Measurements from ENCODE around the gene SHISA6.
"Not testable (repeated sequence)": the region's sequence is repeated elsewhere in the genome, so short reads cannot be mapped to it uniquely, and the experiment has no call there.

The SHISA6 gene

DNA sequence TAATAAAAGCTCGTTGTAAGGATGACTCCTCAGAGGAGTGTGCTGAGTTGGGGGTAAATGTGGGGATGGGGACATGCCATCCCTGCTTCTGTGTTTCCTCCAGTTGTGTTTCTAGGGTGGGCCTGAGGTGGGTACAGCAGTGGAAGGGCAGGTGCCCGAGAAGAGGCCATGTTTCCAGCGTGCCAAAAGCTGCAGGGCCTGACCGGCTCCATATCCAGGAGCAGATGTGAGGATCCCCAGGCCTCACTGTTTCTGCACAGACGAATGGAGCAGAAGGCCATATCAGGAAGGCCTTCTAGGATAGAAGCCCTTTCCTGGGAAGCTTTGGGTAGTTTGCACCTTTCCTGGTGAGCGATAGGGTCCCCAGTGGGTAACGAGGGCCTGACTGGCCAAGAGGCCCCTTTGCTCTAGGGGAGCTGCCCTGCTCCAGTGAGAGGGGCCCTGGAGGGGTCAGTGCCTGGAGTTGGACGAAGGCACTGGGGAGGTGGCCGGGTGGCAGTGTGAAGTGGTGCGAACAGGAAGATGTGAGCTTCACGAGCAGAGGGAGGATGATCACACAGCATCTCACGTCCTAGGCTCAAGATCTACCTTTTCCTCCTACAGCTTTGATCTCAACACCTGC is 62.9 kb downstream of the SHISA6 start:
- no peak for DNase-seq

DNA sequence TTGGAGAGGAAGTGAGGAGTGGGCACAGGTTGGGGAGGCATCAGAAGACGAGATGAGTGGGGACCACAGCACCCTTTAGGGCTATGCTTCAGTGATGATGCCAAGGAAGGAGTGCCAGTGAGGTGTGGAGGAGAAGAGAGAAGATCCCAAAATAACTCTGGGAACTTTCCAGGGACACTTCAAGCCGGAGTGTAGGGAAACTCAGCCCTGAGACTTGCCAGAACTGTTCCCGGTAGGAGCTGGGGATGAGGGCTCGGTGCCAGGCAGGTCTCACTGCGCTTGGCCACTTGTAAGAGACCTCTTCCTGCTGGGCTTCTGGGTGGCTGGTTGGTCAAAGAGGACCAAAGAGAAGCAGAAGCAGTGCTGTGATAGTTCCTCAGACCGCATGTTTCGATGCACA is 63.6 kb downstream of the SHISA6 start:
- DNase-seq, result no peak

DNA sequence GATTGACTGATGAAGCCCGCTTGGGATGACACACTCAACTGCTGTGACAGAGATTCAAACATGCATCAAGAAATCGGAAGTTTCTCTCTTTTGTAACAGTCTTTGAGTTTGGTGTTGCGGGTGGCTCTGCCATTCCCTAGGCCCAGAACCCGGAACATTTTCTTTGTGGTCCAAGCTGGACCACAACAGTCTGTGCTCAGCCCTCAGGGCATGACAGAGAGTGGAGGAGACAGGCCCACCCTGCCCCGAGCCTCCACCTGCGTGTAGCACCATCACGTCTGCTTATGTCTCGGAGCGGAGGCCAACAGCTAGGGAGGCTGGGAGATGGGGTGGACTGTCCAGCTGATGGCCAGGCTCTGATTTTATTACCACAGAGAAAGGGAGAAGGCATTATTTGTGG is 64.5 kb downstream of the SHISA6 start:
- no peak for DNase-seq

DNA sequence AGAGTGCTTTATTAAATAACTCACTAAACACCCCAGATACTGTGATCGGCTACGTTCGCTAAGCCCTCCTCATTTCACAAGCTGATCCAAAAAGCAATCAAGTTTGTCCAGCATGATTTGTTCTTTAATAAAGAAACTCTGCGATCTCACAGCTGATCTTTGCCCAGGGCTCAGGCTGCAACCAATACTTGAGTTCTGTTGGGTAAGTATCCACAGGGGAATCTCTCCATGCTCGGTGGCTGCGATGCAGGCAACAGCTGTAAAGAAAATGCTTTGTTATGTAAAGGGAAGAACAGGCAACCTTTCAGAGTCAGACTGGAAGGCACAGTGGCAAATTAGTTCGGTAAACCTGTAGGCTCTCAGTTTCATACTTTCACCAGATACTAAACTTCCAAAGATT is 67.5 kb downstream of the SHISA6 start:
- no peak for DNase-seq

DNA sequence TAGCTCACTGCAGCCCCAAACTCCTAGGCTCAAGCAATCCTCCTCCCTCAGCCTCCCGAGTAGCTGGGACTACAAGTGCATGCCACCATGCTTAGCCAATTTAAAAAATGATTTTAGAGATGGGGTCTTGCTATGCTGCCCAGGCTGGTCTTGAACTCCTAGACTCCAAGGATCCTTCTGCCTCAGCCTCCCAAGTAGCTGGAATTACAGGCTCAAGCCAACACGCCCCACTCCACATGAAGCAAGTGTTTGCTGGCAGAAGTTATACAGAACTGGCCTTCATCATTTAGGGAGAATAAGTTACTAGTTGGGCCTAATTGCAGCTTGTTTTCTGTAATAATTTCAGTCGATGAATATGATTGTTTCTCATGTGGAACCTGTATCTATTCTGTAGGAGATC is 68.0 kb downstream of the SHISA6 start:
- no peak for DNase-seq

DNA sequence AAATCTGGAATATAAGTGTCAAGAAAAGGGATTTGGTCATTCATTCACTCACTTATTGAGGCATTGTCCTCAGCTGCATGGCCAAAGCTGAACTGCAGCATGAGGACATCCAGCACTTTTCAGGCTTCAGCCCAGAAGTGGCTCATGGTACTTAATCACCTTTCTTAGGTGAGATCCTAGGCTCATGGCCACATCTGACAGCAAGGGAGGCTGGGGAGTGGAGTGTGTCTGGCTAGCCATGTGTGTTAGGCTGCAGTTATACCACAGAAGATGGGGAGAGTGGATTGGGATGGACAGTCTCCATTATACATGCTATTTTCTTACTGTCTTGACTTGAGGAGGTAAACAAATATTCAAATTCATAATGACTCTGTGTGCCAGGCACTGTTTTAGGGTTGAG is 68.8 kb downstream of the SHISA6 start:
- DNase-seq, result no peak

DNA sequence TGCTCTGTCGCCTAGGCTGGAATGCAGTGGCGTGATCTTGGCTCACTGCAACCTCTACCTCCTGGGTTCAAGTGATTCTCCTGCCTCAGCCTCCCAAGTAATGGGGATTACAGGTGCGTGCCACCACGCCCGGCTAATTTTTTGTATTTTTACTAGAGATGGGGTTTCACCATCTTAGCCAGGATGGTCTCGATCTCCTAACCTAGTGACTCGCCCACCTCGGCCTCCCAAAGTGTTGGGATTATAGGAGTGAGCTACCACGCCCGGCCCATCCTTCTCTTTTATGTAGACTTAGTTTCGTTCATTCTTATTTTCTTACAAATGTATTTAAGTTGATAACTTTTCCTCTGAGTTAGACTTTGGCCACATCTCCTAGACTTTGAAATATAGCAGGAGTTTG is 75.4 kb downstream of the SHISA6 start:
- DNase-seq, result not testable (repeated sequence)

DNA sequence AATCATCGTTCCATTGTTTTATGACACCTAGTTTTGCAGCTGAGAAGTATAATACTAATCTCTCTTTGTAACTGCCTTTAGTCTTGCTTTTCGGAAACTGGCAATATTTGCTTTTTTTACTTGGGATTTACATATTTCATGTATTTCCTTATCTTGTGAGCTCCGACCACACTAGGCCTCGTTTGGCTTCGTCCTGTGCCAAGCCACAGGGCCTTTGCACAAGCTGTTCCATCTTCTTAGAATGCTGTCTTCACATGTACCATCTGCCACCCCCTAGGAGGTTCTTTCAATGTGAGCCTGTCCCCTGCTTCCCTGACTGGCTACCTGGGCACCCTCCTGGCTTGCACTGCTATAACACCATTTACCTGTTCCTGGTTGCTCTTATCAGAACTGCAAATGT is 77.2 kb downstream of the SHISA6 start:
- no peak for DNase-seq

DNA sequence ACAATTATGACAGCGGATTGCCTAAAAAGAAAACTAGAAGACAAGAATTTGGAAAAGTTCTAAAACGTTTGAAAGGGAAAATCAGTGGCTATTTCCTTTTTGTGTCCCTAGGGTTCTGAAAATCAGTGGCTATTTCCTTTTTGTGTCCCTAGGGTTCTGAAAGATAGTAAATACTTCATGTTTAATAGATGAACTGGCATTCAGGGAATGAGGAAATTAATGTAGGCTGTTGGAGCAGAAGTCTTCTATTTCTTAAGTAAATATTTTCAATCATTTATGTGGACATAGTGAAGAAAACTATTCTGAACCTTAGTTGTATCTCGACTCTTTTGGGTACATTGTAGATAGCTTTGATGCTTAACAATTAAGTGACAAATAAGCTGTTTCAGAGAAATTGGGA is 78.9 kb downstream of the SHISA6 start:
- no peak for DNase-seq

DNA sequence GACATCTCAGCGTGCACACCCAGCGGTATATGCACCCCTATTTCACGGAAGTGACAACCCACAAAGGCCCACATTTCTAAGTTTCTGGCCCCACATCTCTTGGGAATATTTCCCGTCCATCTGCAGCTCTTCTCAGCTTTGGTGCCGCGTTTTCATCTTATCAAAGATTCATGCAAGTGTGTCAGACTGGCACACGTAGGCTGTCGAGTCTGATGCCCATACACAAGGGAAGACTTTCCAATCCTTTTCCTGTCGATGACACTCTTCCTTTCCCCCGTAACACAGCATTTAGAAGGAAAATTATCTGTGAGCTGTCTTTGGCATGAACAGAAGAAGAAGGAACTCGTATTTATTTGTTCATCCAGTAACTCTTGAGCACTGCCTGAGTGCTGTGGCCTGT is 83.0 kb downstream of the SHISA6 start:
- no peak for DNase-seq

DNA sequence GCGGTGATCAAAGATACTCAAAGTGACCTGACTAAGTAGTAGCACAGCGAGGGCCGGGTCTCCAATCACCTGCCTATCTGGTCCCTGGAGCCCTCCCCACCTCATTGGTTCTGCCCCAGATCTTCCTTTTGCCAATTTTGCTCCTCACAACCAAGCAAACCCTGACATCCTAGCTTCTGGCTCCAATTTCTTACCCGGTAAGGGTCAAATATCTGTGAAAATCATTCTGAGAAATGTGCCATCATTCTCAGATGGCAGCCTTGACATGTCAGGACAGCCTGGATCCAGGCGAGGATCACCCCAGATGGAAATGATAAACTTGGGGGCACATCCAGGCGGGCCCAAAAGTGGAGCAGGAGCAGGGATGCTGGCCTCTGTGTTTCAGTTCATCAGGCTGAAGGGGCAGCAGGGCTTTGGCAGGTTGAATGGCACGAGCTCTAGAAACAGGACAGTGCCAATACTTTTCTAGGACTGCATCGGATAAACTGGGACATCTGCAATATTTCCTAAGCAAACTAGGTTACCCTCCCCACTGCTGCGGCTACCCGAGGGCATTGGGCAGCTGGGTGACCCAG is 83.9 kb downstream of the SHISA6 start:
- no peak for DNase-seq

DNA sequence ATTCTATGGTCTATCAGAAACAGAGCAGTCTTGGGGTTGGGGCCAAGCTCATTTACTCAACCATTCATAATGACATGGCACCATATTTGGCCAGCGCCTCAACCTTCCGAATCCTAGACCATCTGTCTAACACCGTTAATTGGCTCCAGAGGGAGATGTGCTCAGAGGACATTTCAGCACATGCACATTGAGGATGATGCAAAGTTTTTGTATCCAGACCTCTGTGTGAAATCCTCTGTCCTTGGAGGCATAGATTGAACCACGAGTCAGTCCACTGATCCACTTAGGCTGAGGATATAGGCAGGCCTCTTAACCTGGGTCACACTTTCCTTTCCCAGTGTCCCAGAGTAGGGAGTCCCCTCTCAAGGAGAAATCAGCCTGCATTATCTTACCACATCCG is 85.5 kb downstream of the SHISA6 start:
- no peak for DNase-seq

DNA sequence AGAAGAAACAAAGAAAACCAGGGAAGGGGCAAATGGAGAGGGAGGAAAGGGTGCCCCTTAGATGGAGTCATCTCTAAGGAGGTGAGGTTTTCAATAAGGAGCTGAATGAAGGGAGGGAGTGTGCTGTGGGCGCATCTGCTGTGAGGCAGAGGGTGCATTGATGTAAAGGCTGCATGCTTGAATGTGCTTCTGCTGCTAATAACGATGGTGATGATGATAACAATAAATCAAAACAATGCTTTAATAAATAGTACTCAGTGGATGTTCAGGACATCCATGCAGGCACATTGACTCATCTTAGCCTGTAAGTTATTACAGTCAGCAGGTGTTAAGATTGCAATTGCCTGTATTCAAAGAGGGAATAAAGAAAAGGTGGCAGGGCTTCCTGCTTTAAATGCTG is 87.8 kb downstream of the SHISA6 start:
- no peak for DNase-seq

DNA sequence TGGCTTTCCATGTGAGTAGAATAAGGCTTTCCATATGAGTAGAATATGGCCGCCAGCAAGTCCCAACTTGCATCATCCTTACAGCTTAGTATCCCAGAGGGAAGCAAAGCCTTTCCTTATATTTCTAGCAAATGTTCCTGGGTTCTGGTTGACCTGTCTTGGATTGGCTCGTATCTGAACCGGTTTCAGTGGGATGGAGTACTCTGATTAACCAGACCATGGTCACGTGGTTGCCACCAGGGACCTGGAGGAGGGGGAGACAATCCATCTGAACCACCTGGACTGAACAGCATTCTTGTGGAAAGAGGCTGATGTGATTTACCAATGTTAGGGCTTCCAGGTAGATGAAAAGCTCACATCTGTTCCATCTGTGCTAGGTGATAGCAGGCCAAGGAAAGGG is 89.0 kb downstream of the SHISA6 start:
- no peak for DNase-seq

DNA sequence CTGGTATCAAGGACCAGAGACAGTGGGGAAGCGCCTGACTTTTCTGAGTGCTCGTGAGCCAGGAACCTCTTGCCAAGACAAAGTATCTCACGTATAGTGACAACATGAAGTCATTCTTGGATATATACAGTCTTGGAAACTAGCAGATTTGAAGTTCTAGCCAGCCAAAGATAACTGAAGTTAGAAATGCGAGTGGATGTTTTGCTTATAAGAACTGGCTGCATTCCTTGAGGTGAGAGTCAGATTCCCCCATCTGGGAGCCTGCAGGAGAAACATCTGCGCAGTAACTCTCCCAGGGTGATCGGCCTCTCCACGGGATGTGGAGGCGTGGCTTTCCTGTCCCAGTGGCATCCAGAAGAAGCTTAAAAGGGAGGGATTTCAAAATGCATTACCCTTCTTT is 89.8 kb downstream of the SHISA6 start:
- peak; percentile 93 for DNase-seq

DNA sequence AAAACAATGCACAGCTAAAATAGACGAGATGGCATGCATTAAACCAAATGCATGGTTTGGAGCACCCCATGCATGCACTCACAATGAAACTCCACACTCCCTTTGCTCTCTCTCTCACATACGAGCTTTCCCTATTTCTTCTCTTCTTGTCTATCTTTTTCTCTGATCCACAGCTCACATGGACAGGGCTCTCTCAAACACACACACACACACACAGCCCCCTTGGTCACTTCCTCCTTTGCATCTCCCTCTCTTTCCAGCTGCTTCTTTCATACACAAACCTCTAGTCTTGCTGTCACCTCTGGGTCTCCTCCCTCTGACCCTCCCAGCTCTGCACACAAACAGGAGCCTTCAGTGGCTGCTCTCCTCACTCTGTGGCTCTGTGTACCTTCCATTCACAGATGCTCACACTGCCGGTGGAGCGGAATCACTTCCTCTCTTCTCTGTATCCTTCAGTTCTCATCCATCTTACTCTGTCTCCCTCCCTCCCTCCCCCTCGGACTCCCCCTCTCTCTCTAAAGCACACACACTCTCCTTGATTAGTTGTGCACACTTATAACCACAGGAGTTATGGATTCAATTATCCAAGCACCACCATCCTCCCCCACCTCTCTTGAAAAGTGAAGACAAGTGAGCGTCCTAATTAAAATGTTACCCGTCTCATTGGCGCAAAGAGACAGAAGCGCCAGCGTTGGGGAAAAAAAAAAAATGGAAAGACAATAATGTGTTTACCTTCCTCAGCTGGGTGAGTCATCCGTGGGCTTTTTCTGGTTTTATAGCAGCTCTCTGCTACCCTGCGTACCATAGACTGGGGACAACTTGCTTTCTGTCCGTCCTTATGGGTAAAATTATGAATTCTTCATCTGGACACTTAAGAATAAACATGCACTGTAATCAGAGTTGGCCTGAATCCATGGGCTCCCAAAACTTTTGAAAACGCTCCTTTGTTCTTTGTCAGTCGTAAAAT is 90.8 kb downstream of the SHISA6 start:
- DNase-seq, result peak; percentile 32

DNA sequence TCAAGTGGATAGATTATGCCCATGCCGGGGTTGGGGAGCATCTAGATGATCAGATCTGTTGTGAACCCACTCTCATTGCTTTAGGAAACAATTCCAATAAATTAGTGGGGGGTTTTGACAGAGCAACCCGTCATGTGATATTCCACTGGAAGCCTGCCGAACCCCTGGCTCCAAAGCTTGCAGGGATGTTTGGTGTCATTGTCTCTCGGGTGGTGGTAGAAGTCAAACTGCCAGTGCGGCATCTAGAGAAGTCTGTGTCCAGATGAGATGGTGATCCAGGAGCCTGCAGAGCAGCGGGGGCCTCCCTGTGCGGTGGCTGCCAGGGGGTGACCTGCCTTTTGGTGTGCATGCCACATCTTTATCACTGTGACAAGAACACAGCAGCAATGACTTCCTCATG is 91.7 kb downstream of the SHISA6 start:
- no peak for DNase-seq

DNA sequence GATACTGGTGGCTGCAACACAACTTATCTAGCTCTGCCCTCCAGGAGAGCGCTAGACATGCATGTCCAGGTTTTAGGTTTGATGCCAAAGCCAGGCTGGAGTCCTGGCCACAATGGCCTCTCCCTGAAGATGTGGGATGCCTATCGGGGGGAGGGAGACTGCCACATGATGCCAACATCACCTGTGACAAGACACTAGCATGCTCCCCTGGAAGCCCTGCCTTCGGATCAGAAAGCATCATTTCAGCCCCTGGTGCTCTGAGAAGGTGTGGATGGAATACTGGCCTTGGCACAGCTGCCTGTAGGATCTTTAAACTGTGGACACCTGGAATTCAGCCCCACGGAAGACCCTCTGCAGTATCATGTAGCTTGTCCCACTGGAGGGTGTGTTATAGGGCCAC is 93.5 kb downstream of the SHISA6 start:
- no peak for DNase-seq

DNA sequence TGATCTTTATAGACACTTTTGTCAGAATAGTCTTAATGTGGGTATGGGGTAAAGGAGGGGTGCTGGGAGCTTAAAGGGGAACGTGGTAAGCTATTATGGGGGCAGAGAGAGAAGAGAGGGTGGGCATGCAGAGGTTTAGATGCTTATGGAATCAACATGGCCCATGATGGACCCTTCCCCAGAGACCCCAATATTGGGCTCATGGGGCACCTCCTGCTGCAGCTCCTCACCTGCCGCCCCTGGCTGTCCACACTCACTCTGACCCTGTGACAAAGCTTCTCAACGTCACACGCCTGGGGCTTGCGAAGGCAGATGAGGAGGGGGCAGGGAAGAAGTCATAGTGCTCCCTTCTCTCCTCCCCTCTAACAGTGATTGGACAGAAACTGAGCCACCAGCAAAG is 95.3 kb downstream of the SHISA6 start:
- no peak for DNase-seq

DNA sequence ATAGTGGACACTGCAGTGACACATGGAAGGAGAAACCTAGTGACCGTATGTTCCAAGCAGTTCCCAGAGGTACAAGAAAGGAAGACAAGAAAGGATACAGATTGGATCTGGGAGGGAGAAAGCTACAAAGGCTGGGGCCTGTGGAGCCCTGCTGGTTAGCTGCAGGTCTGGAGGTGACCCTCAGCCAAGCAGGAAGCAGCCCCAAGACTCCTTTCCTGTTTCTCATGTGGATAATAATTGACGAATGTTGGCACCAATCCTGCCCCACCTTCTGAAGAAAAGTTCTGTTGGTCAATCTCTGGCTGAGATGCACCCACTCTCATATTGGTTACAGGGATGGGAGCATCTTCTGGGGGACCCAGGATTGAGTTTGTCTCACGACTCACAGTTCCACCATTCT is 99.8 kb downstream of the SHISA6 start:
- DNase-seq, result no peak

DNA sequence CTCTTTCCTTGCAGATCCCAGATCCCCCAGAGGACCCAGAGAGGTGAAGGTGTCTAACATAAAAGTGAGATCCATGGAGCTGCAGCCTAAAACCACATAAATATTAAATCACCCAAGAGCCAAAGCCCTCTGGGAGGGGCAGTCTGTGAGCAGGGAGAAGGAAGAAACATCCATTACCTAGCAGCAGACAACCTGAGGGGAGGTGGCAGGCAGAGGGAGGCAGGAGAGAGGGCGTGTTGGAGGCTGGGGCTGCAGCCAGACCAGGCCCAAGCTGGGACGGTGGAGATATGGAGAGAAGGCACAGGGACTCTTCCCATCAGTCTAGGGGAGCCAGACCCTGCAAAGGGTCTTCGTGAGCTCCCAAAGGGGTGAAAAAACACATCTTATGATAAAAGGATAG is 101.1 kb downstream of the SHISA6 start:
- DNase-seq, result no peak

DNA sequence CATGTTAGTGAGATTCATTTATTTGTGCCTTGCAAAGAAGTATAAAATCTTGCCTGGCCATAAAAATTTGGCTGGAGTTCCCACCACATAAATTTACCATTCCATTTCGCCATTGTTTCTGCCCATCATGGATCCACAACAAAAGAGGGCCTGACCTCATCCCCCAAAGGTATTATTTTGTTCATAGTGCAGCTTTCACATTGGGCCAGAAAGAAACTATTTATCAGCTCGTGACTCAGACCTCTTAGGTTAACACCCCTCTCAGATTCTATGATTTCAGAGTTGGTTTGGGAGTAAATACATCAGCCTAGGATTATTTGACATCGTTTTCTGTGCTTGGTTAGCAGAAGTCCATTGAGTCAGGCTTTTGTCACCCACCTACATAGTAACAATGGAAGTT is 108.1 kb downstream of the SHISA6 start:
- no peak for DNase-seq

DNA sequence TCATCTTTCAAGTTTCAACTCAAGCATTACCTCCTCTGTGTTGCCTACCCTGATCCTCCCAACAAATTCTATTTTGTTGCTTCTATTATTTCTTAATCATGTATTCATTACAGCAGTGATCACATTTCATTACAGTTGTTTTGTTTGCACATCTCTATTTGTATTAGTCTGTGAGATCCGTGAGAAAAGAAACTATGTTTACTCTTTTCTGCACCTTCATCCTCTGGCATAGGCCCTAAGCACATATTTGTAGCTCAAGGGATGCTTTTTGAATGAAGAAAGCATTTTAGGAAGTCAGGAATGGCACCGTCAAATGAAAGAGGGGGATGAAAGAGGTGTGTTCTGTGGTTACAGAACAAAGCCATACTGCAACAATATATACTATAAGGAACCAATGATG is 110.5 kb downstream of the SHISA6 start:
- DNase-seq, result no peak

DNA sequence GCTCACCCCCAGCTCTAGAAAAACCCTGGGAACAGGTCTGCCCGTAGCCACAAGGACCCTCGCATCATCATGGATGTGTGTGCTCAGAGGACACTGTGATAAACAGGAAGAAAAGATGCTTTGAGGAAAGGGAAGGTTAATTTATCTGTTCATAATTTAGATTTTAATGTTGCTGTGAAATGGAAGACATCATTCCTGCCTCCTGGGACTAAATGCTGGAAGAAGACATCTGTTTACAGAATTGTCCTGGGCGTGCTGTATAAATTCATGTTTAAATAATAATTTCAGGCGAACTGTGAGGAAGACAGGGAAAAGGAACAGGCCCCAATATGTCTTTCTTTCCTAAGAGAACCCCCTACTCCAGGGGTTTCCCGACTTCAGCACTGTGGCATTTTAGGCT is 112.6 kb downstream of the SHISA6 start:
- no peak for DNase-seq

Data from fibroblast of skin of scalp (primary cell).